ENCODE results near the gene ATP5F1B.

ATP5F1B gene

DNA sequence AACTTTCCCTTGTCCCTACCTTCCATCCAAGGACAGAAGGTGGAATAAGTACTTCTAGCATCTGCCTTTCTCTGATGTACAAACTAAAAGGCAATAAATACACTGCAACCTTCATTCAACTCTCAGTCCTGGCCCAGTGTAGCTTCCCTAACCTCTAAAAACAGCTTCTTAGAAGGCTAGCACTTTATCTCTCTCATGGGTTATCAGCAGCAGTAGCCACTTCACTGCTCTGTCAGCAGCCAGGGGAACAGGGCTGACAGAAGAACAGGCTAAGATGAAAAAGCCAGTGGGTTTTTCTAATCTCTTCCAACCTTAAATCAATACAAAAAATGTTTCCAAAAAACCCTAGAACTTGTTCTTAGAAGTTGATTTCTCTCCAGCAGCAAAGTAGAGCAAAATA is 28.9 kb downstream of the ATP5F1B start:
- Histone ChIP-seq H3K36me3 (ENCODE audit: control insufficient read depth, insufficient read depth, low read length) (peaks cover 71% of the 10 kb centered on the region), H3K9me3 (ENCODE audit: control insufficient read depth, low read length) (no peaks in the 10 kb centered on the region), H3K27ac (ENCODE audit: insufficient read depth, low read length, poor library complexity, severe bottlenecking) (no peak overlapping the region), H3K27me3 (replicated peaks; ENCODE audit: control insufficient read depth, insufficient read depth, low read length, poor library complexity, severe bottlenecking) (no peaks in the 10 kb centered on the region), H3K4me1 (ENCODE audit: control insufficient read depth, insufficient read depth, low read length, poor library complexity, severe bottlenecking) (no peaks in the 10 kb centered on the region), H3K4me3 (ENCODE audit: insufficient read depth, low read depth, low read length, poor library complexity, severe bottlenecking) (no peak overlapping the region)
- DNase-seq = no peak

DNA sequence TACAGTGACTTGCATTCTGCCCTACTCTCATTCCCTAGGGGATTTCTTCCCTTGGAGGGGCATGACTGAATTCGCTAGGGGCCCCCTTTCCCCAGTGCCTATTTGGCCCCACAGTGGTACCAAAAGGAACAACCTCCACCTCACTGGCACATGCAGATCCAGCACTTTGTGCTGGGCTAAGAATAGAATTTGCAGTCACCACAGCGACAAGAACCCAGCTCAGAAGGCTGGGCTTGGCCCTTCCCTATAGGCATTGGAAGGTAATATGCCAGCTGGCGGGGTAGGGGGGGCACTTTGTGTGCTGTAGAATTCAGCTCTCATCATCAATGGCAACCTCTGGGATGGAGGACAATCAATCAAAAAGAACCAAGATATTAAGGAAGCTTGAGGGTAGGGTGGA is 29.5 kb downstream of the ATP5F1B start:
- H3K9me3 ChIP-seq (ENCODE audit: control insufficient read depth, low read length) = no peaks in the 10 kb centered on the region
- no peak overlapping the region for H3K27ac ChIP-seq (ENCODE audit: insufficient read depth, low read length, poor library complexity, severe bottlenecking)
- no peak overlapping the region for H3K4me3 ChIP-seq (ENCODE audit: insufficient read depth, low read depth, low read length, poor library complexity, severe bottlenecking)
- no peaks in the 10 kb centered on the region for H3K27me3 ChIP-seq (replicated peaks; ENCODE audit: control insufficient read depth, insufficient read depth, low read length, poor library complexity, severe bottlenecking)
- H3K36me3 ChIP-seq (ENCODE audit: control insufficient read depth, insufficient read depth, low read length) = peaks cover 78% of the 10 kb centered on the region
- no peaks in the 10 kb centered on the region for H3K4me1 ChIP-seq (ENCODE audit: control insufficient read depth, insufficient read depth, low read length, poor library complexity, severe bottlenecking)
- DNase-seq = no peak

DNA sequence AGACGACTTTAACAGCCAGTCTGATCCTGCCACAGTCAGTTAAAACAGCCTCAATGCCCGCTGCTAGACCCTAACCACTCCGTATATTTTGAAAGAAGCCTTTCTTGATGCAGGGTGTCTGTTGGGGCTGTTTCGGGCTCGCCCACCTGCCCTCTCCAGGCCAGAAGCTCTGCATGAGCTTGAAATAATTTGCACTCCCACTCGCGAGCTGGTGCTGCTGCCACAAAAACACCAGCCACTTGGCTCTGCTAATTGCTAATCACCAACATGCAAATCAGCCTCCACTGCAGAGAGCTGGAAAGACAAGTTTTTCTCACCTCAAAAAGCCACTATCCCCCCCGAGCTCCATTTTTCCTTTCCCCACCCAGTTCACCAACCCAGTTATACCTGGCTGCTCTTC is 31.2 kb downstream of the ATP5F1B start:
- no peaks in the 10 kb centered on the region for H3K9me3 ChIP-seq (ENCODE audit: control insufficient read depth, low read length)
- H3K27ac ChIP-seq (ENCODE audit: insufficient read depth, low read length, poor library complexity, severe bottlenecking) = no peak overlapping the region
- no peak overlapping the region for H3K4me3 ChIP-seq (ENCODE audit: insufficient read depth, low read depth, low read length, poor library complexity, severe bottlenecking)
- no peaks in the 10 kb centered on the region for H3K27me3 ChIP-seq (replicated peaks; ENCODE audit: control insufficient read depth, insufficient read depth, low read length, poor library complexity, severe bottlenecking)
- H3K4me1 ChIP-seq (ENCODE audit: control insufficient read depth, insufficient read depth, low read length, poor library complexity, severe bottlenecking) = no peaks in the 10 kb centered on the region
- H3K36me3 ChIP-seq (ENCODE audit: control insufficient read depth, insufficient read depth, low read length) = peaks cover 88% of the 10 kb centered on the region
- no peak for DNase-seq

DNA sequence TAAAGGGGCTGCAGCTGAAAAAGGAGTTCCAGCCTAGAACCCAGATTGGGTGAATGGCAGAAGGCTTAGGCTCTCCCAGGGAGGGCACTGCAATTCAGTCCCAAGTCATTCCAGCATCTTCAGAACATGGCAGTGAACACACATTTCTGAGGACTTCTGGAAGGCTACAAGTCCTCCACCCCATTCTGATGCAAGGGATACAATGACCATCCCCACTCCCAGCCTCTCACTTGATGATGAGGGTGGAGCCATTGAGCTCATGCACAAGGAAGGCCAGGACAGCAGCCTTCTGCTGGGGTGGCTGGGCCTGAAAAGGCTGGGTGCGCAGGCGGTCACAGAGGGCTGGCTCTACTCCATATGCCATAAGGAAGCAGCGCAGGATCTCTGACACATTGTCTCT is 41.4 kb downstream of the ATP5F1B start:
- DNase-seq = no peak
- Histone ChIP-seq H3K4me3 (ENCODE audit: insufficient read depth, low read depth, low read length, poor library complexity, severe bottlenecking) (no peak overlapping the region), H3K27ac (ENCODE audit: insufficient read depth, low read length, poor library complexity, severe bottlenecking) (no peak overlapping the region), H3K4me1 (ENCODE audit: control insufficient read depth, insufficient read depth, low read length, poor library complexity, severe bottlenecking) (no peaks in the 10 kb centered on the region), H3K36me3 (ENCODE audit: control insufficient read depth, insufficient read depth, low read length) (peaks cover 87% of the 10 kb centered on the region), H3K9me3 (ENCODE audit: control insufficient read depth, low read length) (no peaks in the 10 kb centered on the region), H3K27me3 (replicated peaks; ENCODE audit: control insufficient read depth, insufficient read depth, low read length, poor library complexity, severe bottlenecking) (no peaks in the 10 kb centered on the region)

DNA sequence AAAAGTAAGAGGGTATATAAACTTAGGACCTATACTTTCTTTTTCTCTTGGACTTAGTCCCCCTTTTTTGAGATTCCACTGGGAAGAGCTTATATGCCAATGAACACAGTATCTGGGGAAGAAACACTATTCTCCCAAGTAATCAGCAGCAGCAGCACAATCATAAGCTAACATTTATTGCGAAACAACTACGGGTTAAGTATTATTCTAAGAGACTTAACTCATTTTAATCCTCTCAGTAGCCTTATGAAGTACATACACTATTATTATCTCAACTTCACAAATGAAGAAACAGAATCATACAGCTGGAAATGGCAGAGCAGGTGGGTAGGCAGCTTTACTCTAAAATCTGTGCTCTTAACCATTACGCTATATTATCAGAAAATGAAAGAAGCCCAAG is 43.5 kb downstream of the ATP5F1B start:
- H3K27ac ChIP-seq (ENCODE audit: insufficient read depth, low read length, poor library complexity, severe bottlenecking) = no peak overlapping the region
- DNase-seq = no peak
- H3K4me1 ChIP-seq (ENCODE audit: control insufficient read depth, insufficient read depth, low read length, poor library complexity, severe bottlenecking) = no peaks in the 10 kb centered on the region
- H3K4me3 ChIP-seq (ENCODE audit: insufficient read depth, low read depth, low read length, poor library complexity, severe bottlenecking) = no peak overlapping the region
- H3K9me3 ChIP-seq (ENCODE audit: control insufficient read depth, low read length) = no peaks in the 10 kb centered on the region
- H3K27me3 ChIP-seq (replicated peaks; ENCODE audit: control insufficient read depth, insufficient read depth, low read length, poor library complexity, severe bottlenecking) = no peaks in the 10 kb centered on the region
- peaks cover 100% of the 10 kb centered on the region for H3K36me3 ChIP-seq (ENCODE audit: control insufficient read depth, insufficient read depth, low read length)

DNA sequence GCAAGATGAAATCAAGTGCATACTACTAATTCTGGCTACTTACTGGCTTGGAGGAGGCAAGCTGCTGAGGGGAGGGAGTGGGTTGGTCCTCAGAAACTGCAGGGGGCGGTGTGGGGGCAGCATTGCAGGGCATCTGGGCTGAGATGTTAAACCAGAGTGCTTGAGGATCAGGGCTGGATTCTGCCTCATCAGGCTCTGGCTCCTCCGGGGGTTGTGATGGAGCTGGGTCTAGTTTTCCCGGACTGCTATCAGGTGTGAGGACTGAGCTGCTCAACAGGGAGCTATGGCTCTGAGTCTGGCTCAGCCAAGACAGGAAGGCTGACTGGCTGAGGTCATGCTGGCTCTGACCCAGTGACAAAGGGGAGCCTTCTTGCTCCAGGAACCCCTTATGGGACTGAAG is 44.3 kb downstream of the ATP5F1B start:
- no peak for DNase-seq
- H3K4me3 ChIP-seq (ENCODE audit: insufficient read depth, low read depth, low read length, poor library complexity, severe bottlenecking) = no peak overlapping the region
- no peaks in the 10 kb centered on the region for H3K9me3 ChIP-seq (ENCODE audit: control insufficient read depth, low read length)
- H3K4me1 ChIP-seq (ENCODE audit: control insufficient read depth, insufficient read depth, low read length, poor library complexity, severe bottlenecking) = no peaks in the 10 kb centered on the region
- H3K27me3 ChIP-seq (replicated peaks; ENCODE audit: control insufficient read depth, insufficient read depth, low read length, poor library complexity, severe bottlenecking) = no peaks in the 10 kb centered on the region
- H3K36me3 ChIP-seq (ENCODE audit: control insufficient read depth, insufficient read depth, low read length) = peaks cover 98% of the 10 kb centered on the region
- no peak overlapping the region for H3K27ac ChIP-seq (ENCODE audit: insufficient read depth, low read length, poor library complexity, severe bottlenecking)

DNA sequence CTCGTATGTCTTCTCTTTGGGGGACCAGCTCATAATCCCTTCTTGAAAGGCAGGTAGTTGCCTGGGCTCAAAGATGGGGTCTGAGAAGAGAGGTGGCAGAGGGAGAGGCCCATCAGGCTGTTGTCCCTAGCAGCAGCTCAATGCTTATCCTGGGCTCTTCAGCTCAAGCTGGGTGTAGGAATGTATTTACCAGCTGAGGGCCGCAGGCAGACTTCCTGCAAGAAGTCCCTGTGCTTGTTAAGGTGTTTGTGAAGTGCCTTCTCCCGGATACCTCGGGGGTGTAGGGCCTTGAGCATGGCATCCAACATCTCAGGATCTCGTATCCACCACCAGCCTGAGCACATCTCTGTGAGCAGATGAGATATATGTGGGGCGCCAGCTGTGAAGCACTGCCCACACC is 45.0 kb downstream of the ATP5F1B start:
- Histone ChIP-seq H3K4me3 (ENCODE audit: insufficient read depth, low read depth, low read length, poor library complexity, severe bottlenecking) (no peak overlapping the region), H3K27me3 (replicated peaks; ENCODE audit: control insufficient read depth, insufficient read depth, low read length, poor library complexity, severe bottlenecking) (no peaks in the 10 kb centered on the region), H3K36me3 (ENCODE audit: control insufficient read depth, insufficient read depth, low read length) (peaks cover 91% of the 10 kb centered on the region), H3K9me3 (ENCODE audit: control insufficient read depth, low read length) (no peaks in the 10 kb centered on the region), H3K27ac (ENCODE audit: insufficient read depth, low read length, poor library complexity, severe bottlenecking) (no peak overlapping the region), H3K4me1 (ENCODE audit: control insufficient read depth, insufficient read depth, low read length, poor library complexity, severe bottlenecking) (no peaks in the 10 kb centered on the region)
- DNase-seq = no peak

DNA sequence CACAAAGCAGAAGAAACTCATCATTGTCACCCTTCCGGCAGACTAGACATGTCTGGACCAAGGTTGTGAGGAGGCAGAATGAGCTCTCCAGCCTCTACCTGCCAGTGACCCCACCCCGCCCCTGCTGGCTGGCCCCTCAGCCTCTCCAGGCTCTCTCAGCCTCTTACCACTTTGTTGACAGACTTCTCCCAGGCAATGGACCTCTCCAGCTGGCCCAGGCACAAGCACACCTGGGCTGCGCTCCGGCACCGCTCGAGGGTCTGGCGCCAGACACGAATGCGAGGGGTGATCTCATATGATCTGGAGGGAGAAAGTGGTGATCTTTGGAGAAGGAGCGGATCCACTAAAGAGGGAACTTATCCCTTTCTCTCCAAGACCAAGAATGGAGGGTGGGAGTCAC is 46.0 kb downstream of the ATP5F1B start:
- no peak overlapping the region for H3K27ac ChIP-seq (ENCODE audit: insufficient read depth, low read length, poor library complexity, severe bottlenecking)

DNA sequence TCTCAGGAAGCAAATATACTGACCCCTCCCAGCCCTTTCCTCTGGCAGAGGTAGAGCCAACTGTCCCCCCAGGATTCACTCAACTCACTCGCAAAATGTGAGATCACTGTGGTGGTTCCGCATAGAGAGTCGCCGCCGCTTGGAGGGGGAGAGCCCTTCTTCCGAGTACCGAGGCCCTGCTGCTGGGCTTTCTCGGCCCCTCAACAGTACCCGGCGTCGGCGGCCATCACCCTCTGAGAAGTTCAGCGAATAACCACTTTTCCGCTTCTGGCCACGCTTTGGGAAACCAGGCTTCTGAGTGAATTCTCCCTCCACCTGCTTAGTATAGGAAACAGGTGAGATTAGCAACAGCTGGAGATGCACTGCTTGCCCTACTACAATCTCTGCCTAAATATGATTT is 46.7 kb downstream of the ATP5F1B start:
- H3K4me1 ChIP-seq (ENCODE audit: control insufficient read depth, insufficient read depth, low read length, poor library complexity, severe bottlenecking) = no peaks in the 10 kb centered on the region
- H3K4me3 ChIP-seq (ENCODE audit: insufficient read depth, low read depth, low read length, poor library complexity, severe bottlenecking) = no peak overlapping the region
- H3K27me3 ChIP-seq (replicated peaks; ENCODE audit: control insufficient read depth, insufficient read depth, low read length, poor library complexity, severe bottlenecking) = no peaks in the 10 kb centered on the region
- no peak overlapping the region for H3K27ac ChIP-seq (ENCODE audit: insufficient read depth, low read length, poor library complexity, severe bottlenecking)
- H3K36me3 ChIP-seq (ENCODE audit: control insufficient read depth, insufficient read depth, low read length) = peaks cover 74% of the 10 kb centered on the region
- DNase-seq = no peak
- no peaks in the 10 kb centered on the region for H3K9me3 ChIP-seq (ENCODE audit: control insufficient read depth, low read length)

More for the DNA sequence above, 46.0 kb downstream of the ATP5F1B start:
- no peak for DNase-seq
- no peaks in the 10 kb centered on the region for H3K4me1 ChIP-seq (ENCODE audit: control insufficient read depth, insufficient read depth, low read length, poor library complexity, severe bottlenecking)
- H3K27me3 ChIP-seq (replicated peaks; ENCODE audit: control insufficient read depth, insufficient read depth, low read length, poor library complexity, severe bottlenecking) = no peaks in the 10 kb centered on the region
- peaks cover 81% of the 10 kb centered on the region for H3K36me3 ChIP-seq (ENCODE audit: control insufficient read depth, insufficient read depth, low read length)
- H3K9me3 ChIP-seq (ENCODE audit: control insufficient read depth, low read length) = no peaks in the 10 kb centered on the region
- no peak overlapping the region for H3K4me3 ChIP-seq (ENCODE audit: insufficient read depth, low read depth, low read length, poor library complexity, severe bottlenecking)

DNA sequence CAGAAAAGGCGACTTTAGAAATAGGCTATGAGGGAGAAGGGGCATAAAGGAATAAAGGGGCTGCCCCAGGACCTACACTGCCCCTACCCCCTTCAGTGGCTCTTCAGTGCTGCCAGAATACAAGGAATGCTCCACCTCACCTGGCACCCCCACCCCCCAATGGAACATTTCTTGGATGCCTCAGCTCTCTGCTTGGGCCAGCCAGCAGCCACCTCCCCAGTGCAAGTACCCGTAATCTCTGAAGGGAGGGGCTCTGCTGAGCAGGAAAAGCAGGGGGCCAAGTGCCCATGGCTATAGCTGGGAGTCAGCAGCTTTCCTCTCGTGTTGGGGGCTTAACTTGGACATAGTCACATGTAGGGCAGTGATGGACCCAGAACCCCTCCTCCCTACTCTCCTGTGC is 49.0 kb downstream of the ATP5F1B start:
- Histone ChIP-seq H3K27ac (ENCODE audit: insufficient read depth, low read length, poor library complexity, severe bottlenecking) (no peak overlapping the region), H3K4me3 (ENCODE audit: insufficient read depth, low read depth, low read length, poor library complexity, severe bottlenecking) (no peak overlapping the region), H3K9me3 (ENCODE audit: control insufficient read depth, low read length) (no peaks in the 10 kb centered on the region), H3K4me1 (ENCODE audit: control insufficient read depth, insufficient read depth, low read length, poor library complexity, severe bottlenecking) (no peaks in the 10 kb centered on the region), H3K36me3 (ENCODE audit: control insufficient read depth, insufficient read depth, low read length) (peaks cover 51% of the 10 kb centered on the region), H3K27me3 (replicated peaks; ENCODE audit: control insufficient read depth, insufficient read depth, low read length, poor library complexity, severe bottlenecking) (no peaks in the 10 kb centered on the region)
- DNase-seq = no peak
